ENCODE results near the gene CALHM6. TPM values are rescaled to one million over a fixed set of nuclear protein-coding genes. Genes with fewer than 3 reads are reported as not detected.

Gene CALHM6
- polyA plus RNA-seq, 3 donors = 47.7 to 367 (median 261) TPM

DNA sequence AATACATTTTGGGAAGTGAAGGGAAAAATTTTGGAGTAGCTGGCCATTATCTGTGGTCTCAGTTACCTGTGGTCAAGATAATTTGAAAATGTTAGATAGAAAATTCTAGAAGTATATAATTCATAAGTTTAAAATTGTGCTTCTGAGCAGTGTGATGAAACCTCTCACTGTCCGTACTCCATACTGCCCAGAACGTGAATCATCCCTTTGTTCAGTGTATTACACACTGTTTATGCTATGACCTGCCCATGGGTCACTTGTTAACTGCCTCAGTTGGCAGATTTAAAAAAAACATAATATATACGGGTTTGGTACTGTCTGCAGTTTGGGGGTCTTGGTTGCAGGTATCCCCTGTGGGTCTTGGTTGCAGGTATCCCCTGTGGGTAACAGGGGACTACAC, 46.1 kb downstream of the CALHM6 start:
- Histone ChIP-seq H3K4me1 (ENCODE audit: control insufficient read depth in 1 of 2, insufficient read depth in 2 of 2, low read length in 2 of 2) (peaks cover 0 to 4% of the 10 kb centered on the region in 2 donors), H2AFZ (ENCODE audit: insufficient read depth, low read depth, low read length, poor library complexity, severe bottlenecking) (no peak overlapping the region), H3K36me3 (replicated peaks in 1 of 2; ENCODE audit: control insufficient read depth in 1 of 2, insufficient read depth in 2 of 2, low read length in 2 of 2) (no peaks in the 10 kb centered on the region), H4K20me1 (ENCODE audit: insufficient read depth, low read length) (no peaks in the 10 kb centered on the region), H3K27ac (ENCODE audit: low read depth in 1 of 2, low read length in 2 of 2) (no peak overlapping the region), H3K27me3 (ENCODE audit: control insufficient read depth in 2 of 2, insufficient read depth in 2 of 2, low read length in 2 of 2) (no peaks in the 10 kb centered on the region), H3K4me2 (replicated peaks; ENCODE audit: extremely low read depth, low read length, poor library complexity, severe bottlenecking) (no peak overlapping the region), H3K4me3 (replicated peaks in 1 of 3; ENCODE audit: low read depth in 2 of 3, low read length in 3 of 3) (no peak overlapping the region), H3K9me3 (replicated peaks in 1 of 2; ENCODE audit: control insufficient read depth in 1 of 2, insufficient read depth in 1 of 2, low read length in 2 of 2) (peaks cover 2 to 4% of the 10 kb centered on the region in 2 donors), H3K79me2 (ENCODE audit: insufficient read depth, low read length) (no peaks in the 10 kb centered on the region), H3K9ac (ENCODE audit: insufficient read depth, low read length, poor library complexity, severe bottlenecking) (no peak overlapping the region)
- intact Hi-C loops (cut with micrococcal nuclease) = no loop called here
- no peak for DNase-seq
- peaks cover 0 to 6% of the 10 kb centered on the region in 2 donors for H3K36me3 Mint-ChIP-seq
- peaks cover 11% of the 10 kb centered on the region for H3K4me1 Mint-ChIP-seq
- H3K9me3 Mint-ChIP-seq = peaks cover 7 to 28% (median 15%) of the 10 kb centered on the region in 7 donors
- TF ChIP-seq CTCF (IDR thresholded peaks at IDR 0.05) = no peak
- no CpG with 5 or more reads among the region's 3 CpGs for WGBS (ENCODE audit: insufficient coverage)
- no peak overlapping the region for H3K27ac Mint-ChIP-seq
- no peak overlapping the region for H3K4me3 Mint-ChIP-seq
- peaks cover 1 to 4% (median 3%) of the 10 kb centered on the region in 3 donors for H3K27me3 Mint-ChIP-seq (ENCODE audit: low read depth in 3 of 3)

DNA sequence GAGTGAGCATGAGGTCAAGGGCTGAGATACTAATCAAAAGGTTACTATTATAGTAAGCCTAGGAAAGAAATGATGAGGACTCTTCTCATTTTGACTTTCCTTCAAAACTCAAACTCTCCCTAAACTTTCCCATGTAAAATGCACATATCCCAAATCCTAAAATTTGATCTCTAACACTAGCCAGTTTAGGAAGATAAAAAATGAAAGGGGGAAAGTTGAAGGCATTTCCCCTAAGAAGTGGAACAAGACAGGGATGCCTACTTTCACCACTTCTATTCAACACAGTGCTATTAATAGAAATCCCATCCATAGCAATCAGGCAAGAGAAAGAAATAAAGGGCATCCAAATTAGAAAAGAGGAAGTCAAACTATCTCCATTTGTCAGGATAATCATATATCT, 47.4 kb downstream of the CALHM6 start:
- no peak for DNase-seq
- Histone ChIP-seq H3K79me2 (ENCODE audit: insufficient read depth, low read length) (no peaks in the 10 kb centered on the region), H3K9me3 (replicated peaks in 1 of 2; ENCODE audit: control insufficient read depth in 1 of 2, insufficient read depth in 1 of 2, low read length in 2 of 2) (peaks cover 2 to 4% of the 10 kb centered on the region in 2 donors), H4K20me1 (ENCODE audit: insufficient read depth, low read length) (no peaks in the 10 kb centered on the region), H3K36me3 (replicated peaks in 1 of 2; ENCODE audit: control insufficient read depth in 1 of 2, insufficient read depth in 2 of 2, low read length in 2 of 2) (no peaks in the 10 kb centered on the region), H3K27me3 (ENCODE audit: control insufficient read depth in 2 of 2, insufficient read depth in 2 of 2, low read length in 2 of 2) (no peaks in the 10 kb centered on the region), H3K27ac (ENCODE audit: low read depth in 1 of 2, low read length in 2 of 2) (no peak overlapping the region), H2AFZ (ENCODE audit: insufficient read depth, low read depth, low read length, poor library complexity, severe bottlenecking) (no peak overlapping the region), H3K4me1 (ENCODE audit: control insufficient read depth in 1 of 2, insufficient read depth in 2 of 2, low read length in 2 of 2) (peaks cover 0 to 4% of the 10 kb centered on the region in 2 donors), H3K4me3 (replicated peaks in 1 of 3; ENCODE audit: low read depth in 2 of 3, low read length in 3 of 3) (no peak overlapping the region), H3K4me2 (replicated peaks; ENCODE audit: extremely low read depth, low read length, poor library complexity, severe bottlenecking) (no peak overlapping the region), H3K9ac (ENCODE audit: insufficient read depth, low read length, poor library complexity, severe bottlenecking) (no peak overlapping the region)
- Mint-ChIP-seq H3K27me3 (ENCODE audit: low read depth in 3 of 3) (peaks cover 0 to 4% (median 2%) of the 10 kb centered on the region in 3 donors), H3K36me3 (no peaks in the 10 kb centered on the region), H3K4me3 (no peak overlapping the region), H3K9me3 (peaks cover 6 to 18% (median 10%) of the 10 kb centered on the region in 7 donors), H3K27ac (no peak overlapping the region), H3K4me1 (peaks cover 11% of the 10 kb centered on the region)
- intact Hi-C loops (cut with micrococcal nuclease) = no loop called here
- TF ChIP-seq CTCF (IDR thresholded peaks at IDR 0.05) = no peak
